Vagina (tissue), 2 donors: ENCODE results near the gene RPL27.

Experiments used
- POLR2A ChIP-seq, 2 donors: fragments of 450-650 bp; IDR thresholded peaks; one replicate each; pipeline ENCODE4 v1.6.1; 2017; ENCODE audit warnings: antibody characterized with exemption in 2 of 2, mild to moderate bottlenecking in 2 of 2, moderate library complexity in 2 of 2
- POLR2AphosphoS5 ChIP-seq, 2 donors: sonication (generic); formaldehyde crosslinking; IDR thresholded peaks; one replicate each; pipeline ENCODE4 v1.9.0; 2017; ENCODE audit warnings: antibody characterized with exemption in 2 of 2, mild to moderate bottlenecking in 2 of 2, low read depth in 1 of 2; ENCODE audit not compliant: insufficient read depth in 1 of 2

DNA sequence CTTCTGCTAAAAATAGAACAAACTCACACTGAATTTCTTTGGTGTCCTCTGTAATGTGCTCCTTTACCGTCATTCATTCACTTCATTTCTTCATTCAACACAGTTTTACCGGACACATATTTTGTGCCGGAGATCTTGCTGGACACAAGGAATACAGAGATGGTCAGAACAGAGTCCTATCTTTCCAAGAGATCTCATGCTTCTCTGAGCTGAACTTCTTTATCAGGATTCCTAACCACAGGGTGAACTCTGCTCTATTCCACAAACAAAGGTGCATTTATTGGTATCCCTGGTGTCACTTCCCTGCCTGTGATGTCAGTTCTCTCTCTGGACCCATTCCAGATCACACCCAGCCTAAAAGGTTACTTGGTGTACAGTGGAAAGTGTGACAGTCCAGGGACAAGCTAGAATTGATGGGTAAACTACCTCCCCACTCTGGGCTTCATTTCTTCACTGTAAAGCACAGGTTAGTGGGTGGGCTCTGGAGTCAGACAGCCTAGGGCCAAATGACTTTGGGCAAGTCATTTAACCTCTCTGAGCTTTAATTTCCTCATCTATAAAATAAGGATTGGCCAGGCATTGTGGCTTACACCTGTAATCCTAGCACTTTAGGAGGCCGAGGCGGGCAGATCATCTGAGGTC is 12.6 kb downstream of the RPL27 start:
- no peak for TF ChIP-seq POLR2A (IDR thresholded peaks at IDR 0.05)
- TF ChIP-seq POLR2AphosphoS5 (IDR thresholded peaks at IDR 0.05; ENCODE audit: insufficient read depth in 1 of 2, low read depth in 1 of 2) = no peak
